ENCODE measurements around the gene CFAP45. TPM values are rescaled to one million over a fixed set of nuclear protein-coding genes. Genes with fewer than 3 reads are reported as not detected.

The CFAP45 gene
- total RNA-seq, 4 donors from 2014 or later, result 0.48 to 0.95 TPM; not detected in 2

DNA sequence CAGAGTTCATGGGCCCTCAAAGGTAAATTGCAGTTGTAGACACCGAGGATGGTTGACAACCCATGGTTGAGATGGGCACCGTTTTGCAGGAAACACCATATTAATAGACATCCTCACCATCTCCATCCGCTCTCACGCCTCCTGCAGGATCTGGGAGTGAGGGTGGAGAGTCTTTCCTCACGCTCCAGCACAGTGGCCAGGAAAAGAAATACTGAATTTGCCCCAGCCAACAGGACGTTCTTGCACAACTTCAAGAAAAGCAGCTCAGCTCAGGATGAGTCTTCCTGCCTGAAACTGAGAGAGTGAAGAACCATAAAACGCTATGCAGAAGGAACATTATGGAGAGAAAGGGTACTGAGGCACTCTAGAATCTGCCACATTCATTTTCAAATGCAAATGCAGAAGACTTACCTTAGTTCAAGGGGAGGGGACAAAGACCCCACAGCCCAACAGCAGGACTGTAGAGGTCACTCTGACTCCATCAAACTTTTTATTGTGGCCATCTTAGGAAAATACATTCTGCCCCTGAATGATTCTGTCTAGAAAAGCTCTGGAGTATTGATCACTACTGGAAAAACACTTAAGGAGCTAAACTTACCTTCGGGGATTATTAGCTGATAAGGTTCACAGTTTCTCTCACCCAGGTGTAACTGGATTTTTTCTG lies 64.0 kb downstream of the CFAP45 start:
- H3K9me3 ChIP-seq, result no peaks in the 10 kb centered on the region
- H3K4me1 ChIP-seq, result peaks cover 0 to under 1% (median 0%) of the 10 kb centered on the region in 3 donors
- no peak for TF ChIP-seq POLR2A (IDR thresholded peaks at IDR 0.05)
- TF ChIP-seq, protein P1, sequence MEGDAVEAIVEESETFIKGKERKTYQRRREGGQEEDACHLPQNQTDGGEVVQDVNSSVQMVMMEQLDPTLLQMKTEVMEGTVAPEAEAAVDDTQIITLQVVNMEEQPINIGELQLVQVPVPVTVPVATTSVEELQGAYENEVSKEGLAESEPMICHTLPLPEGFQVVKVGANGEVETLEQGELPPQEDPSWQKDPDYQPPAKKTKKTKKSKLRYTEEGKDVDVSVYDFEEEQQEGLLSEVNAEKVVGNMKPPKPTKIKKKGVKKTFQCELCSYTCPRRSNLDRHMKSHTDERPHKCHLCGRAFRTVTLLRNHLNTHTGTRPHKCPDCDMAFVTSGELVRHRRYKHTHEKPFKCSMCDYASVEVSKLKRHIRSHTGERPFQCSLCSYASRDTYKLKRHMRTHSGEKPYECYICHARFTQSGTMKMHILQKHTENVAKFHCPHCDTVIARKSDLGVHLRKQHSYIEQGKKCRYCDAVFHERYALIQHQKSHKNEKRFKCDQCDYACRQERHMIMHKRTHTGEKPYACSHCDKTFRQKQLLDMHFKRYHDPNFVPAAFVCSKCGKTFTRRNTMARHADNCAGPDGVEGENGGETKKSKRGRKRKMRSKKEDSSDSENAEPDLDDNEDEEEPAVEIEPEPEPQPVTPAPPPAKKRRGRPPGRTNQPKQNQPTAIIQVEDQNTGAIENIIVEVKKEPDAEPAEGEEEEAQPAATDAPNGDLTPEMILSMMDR (IDR thresholded peaks at IDR 0.05), result no peak
- intact Hi-C loops (cut with DNase I), result no loop called here
- DNase-seq, result no peak
- H3K27me3 ChIP-seq, result no peaks in the 10 kb centered on the region
- H3K27ac ChIP-seq, result no peak overlapping the region
- H3K36me3 ChIP-seq, result peaks cover 0 to 42% (median 0%) of the 10 kb centered on the region in 3 donors
- 80 to 88% methylated on average over 7 to 8 of the region's 8 CpGs for WGBS, 2 donors
- H3K4me3 ChIP-seq, result no peak overlapping the region

DNA sequence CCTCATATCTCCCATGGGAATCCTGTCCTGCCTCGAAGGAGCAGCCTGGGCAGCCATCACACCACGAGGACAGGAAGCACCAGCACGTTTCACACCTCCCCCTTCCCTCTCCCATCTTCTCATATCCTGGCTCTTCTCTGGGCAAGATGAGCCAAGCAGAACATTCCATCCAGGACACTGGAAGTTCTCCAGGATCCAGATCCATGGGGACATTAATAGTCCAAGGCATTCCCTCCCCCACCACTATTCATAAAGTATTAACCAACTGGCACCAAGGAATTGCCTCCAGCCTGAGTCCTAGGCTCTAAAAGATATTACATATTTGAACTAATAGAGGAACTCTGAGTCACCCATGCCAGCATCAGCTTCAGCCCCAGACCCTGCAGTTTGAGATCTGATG lies 64.6 kb downstream of the CFAP45 start:
- Histone ChIP-seq H3K27ac (no peak overlapping the region), H3K36me3 (peaks cover 0 to 36% (median 0%) of the 10 kb centered on the region in 3 donors), H3K4me3 (no peak overlapping the region), H3K4me1 (peaks cover 0 to 2% (median 0%) of the 10 kb centered on the region in 3 donors), H3K9me3 (no peaks in the 10 kb centered on the region), H3K27me3 (no peaks in the 10 kb centered on the region)
- 59 to 60% methylated on average over 1 to 3 of the region's 3 CpGs for WGBS, 2 donors
- DNase-seq, result no peak
- TF ChIP-seq, protein P1 (IDR thresholded peaks at IDR 0.05), result no peak
- no peak for TF ChIP-seq POLR2A (IDR thresholded peaks at IDR 0.05)
- intact Hi-C loops (cut with DNase I), result no loop called here

DNA sequence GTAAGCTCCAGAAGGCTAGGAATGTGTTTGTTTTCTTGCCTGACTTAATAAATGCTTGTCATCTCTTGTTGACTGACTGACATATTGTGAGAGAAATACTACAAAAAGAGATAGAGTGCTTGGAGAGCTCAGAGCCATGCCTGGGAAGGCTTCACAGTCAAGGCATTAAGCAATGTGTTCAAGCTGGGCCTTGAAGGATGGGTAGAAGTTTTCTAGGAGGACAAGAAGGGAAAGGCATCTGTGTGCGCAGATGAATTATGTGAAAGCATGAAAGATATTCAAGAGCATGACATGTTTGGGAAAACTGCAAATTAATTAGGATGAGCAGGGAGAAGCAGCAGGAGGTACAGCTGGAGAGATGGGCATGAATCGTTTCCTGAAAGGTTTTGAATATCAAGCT lies 67.7 kb downstream of the CFAP45 start:
- DNase-seq, result no peak
- peaks cover 0 to 21% (median 0%) of the 10 kb centered on the region in 3 donors for H3K4me1 ChIP-seq
- H3K27me3 ChIP-seq, result no peaks in the 10 kb centered on the region
- no peak overlapping the region for H3K27ac ChIP-seq
- TF ChIP-seq POLR2A (IDR thresholded peaks at IDR 0.05), result no peak
- TF ChIP-seq, protein P1 (IDR thresholded peaks at IDR 0.05), result no peak
- H3K36me3 ChIP-seq, result peaks cover 0 to 16% (median 0%) of the 10 kb centered on the region in 3 donors
- H3K4me3 ChIP-seq, result no peak overlapping the region
- WGBS, 2 donors, result 93 to 97% methylated on average over 2 of the region's 2 CpGs
- H3K9me3 ChIP-seq, result no peaks in the 10 kb centered on the region
- intact Hi-C loops (cut with DNase I), result no loop called here

DNA sequence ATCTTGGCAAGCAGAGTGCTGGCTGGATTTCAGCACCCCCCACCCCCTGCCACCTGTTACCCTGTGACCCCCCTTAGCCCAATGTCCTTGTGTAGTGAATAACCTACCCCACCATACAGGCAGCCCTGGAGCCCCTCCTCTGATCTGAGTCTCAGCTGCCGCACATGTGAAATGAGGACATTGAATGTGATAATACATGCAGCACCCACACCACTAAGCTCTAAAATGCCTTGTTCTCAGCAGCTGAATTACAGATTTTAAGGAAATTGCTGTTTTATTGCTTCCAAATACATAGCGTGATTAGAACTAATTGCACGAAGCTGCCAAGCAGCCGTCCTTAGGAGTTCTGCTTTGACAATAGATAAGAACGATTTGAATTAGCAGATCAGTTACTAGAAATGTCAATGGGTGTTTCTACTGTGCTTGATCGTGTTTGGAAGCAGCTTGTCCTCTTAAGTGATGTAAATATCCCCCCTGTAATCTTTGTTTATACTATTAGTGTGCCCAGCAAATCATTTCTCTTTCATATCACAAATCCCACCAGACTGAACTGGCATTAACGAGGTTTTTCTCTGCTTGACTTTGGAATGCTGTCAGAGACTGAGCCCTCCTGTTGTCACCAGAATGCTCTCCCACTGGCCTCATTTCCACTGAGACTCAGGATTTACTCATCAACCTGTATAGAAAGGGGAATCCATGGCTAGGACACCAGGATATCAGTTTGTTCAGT lies 68.4 kb downstream of the CFAP45 start:
- H3K4me1 ChIP-seq, result peaks cover 0 to 29% (median 0%) of the 10 kb centered on the region in 3 donors
- intact Hi-C loops (cut with DNase I), result no loop called here
- TF ChIP-seq POLR2A (IDR thresholded peaks at IDR 0.05), result no peak
- TF ChIP-seq, protein P1 (IDR thresholded peaks at IDR 0.05), result no peak
- H3K4me3 ChIP-seq, result no peak overlapping the region
- no peaks in the 10 kb centered on the region for H3K9me3 ChIP-seq
- no peaks in the 10 kb centered on the region for H3K27me3 ChIP-seq
- H3K36me3 ChIP-seq, result peaks cover 0 to 11% (median 0%) of the 10 kb centered on the region in 3 donors
- WGBS, 2 donors, result 54 to 69% methylated on average over 6 of the region's 7 CpGs
- no peak overlapping the region for H3K27ac ChIP-seq
- DNase-seq, result no peak

DNA sequence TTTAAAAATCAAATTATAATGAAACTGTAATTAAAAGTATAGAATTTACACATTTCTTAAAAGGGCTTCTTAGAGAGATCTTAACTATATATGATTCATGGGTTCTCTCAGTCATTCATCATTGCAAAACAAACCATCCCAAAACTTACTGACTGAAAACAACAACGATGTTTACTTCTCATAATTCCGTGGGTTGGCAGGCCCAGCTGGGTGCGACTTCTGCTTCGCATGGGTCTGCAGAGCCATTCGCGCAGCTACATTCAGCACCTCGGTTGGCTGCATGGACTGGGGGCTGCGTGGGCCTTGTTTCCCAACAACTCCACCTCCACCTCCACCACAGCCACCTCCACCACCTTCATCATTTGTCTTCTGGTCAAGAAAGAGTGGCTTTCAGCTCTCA lies 69.2 kb downstream of the CFAP45 start:
- no peak for TF ChIP-seq POLR2A (IDR thresholded peaks at IDR 0.05)
- TF ChIP-seq, protein P1 (IDR thresholded peaks at IDR 0.05), result no peak
- peaks cover 0 to 5% (median 0%) of the 10 kb centered on the region in 3 donors for H3K36me3 ChIP-seq
- H3K4me1 ChIP-seq, result peaks cover 0 to 33% (median 0%) of the 10 kb centered on the region in 3 donors
- intact Hi-C loops (cut with DNase I), result no loop called here
- WGBS, 2 donors, result 82 to 87% methylated on average over 8 of the region's 8 CpGs
- H3K4me3 ChIP-seq, result no peak overlapping the region
- H3K27me3 ChIP-seq, result no peaks in the 10 kb centered on the region
- no peak for DNase-seq
- H3K27ac ChIP-seq, result no peak overlapping the region
- H3K9me3 ChIP-seq, result no peaks in the 10 kb centered on the region
